ENCODE data around the gene SKI. TPM values are rescaled to one million over a fixed set of nuclear protein-coding genes. Genes with fewer than 3 reads are reported as not detected.
"Not testable (repeated sequence)": the region's sequence is repeated elsewhere in the genome, so short reads cannot be mapped to it uniquely, and the experiment has no call there.

SKI gene
- total and polyA plus RNA-seq, 2 of the 8 experiments (the other 6 are each of a cell fraction or from before 2014, with no cell fraction given) = 8.3 to 87.6 TPM

- H3K23ac ChIP-seq (ENCODE audit: insufficient read length); H3K23me2 ChIP-seq (ENCODE audit: low read depth, low read length); H3K14ac ChIP-seq (ENCODE audit: insufficient read length); H4K91ac ChIP-seq (replicated peaks; ENCODE audit: insufficient read length, low read length); H2BK20ac ChIP-seq (ENCODE audit: low read length); H3K27ac ChIP-seq (ENCODE audit: low read depth, low read length); H4K8ac ChIP-seq (ENCODE audit: extremely low read depth, insufficient read depth, low read length); H2BK12ac ChIP-seq (ENCODE audit: low read depth, low read length); H3K56ac ChIP-seq (replicated peaks; ENCODE audit: insufficient read length, low read depth, low read length); H2BK120ac ChIP-seq (replicated peaks; ENCODE audit: low read depth, low read length); POLR2A ChIA-PET (ENCODE audit: partially characterized antibody); H3K4me2 ChIP-seq (ENCODE audit: insufficient read depth in 1 of 2, low read depth in 2 of 2, low read length in 2 of 2); H2AFZ ChIP-seq (ENCODE audit: low read length); H3K4me3 ChIP-seq (ENCODE audit: extremely low read depth in 1 of 4, insufficient read depth in 2 of 4, low read depth in 3 of 4, low read length in 4 of 4); H3K79me2 ChIP-seq (ENCODE audit: control insufficient read depth in 1 of 2, insufficient read depth in 2 of 2, low read length in 2 of 2); FAIRE-seq; H2AK5ac ChIP-seq (ENCODE audit: low read depth, low read length); H2BK5ac ChIP-seq (ENCODE audit: low read depth, low read length); H3K18ac ChIP-seq (ENCODE audit: extremely low read depth, low read length); H3K36me3 ChIP-seq (ENCODE audit: control insufficient read depth in 2 of 4, insufficient read depth in 4 of 4, low read length in 3 of 4); H3K4me1 ChIP-seq (replicated peaks in 1 of 4; ENCODE audit: control insufficient read depth in 3 of 4, insufficient read depth in 4 of 4, low read length in 3 of 4); H3K9ac ChIP-seq (replicated peaks in 1 of 4; ENCODE audit: extremely low read depth in 1 of 4, low read depth in 3 of 4, low read length in 3 of 4); H3K27me3 ChIP-seq (replicated peaks in 1 of 4; ENCODE audit: control insufficient read depth in 3 of 4, extremely low read depth in 1 of 4, insufficient read depth in 3 of 4, low read length in 3 of 4); DNase-seq (ENCODE audit: low read depth in 1 of 2, low spot score in 2 of 2); H4K5ac ChIP-seq (ENCODE audit: insufficient read length, low read depth, low read length); H3K4ac ChIP-seq (replicated peaks; ENCODE audit: insufficient read length, low read depth, low read length); H4K20me1 ChIP-seq (replicated peaks in 1 of 2; ENCODE audit: control insufficient read depth in 1 of 2, insufficient read depth in 2 of 2, low read length in 2 of 2); H3K79me1 ChIP-seq (ENCODE audit: low read depth, low read length); H2BK15ac ChIP-seq (ENCODE audit: low read length): not testable (repeated sequence)
- H3K9me3 ChIP-seq (ENCODE audit: insufficient read depth in 2 of 2, low read depth in 1 of 2, low read length in 1 of 2) = peaks cover 9 to 24% of the 10 kb centered on the region in 2 experiments; a peak in 3 of 4 replicates
- 92% methylated on average over 7 of the region's 33 CpGs; no CpG with 5 or more reads in 1 of the 2 experiments for WGBS, 2 experiments (ENCODE audit: extremely low coverage in 1 of 2, insufficient coverage in 1 of 2, insufficient read length in 1 of 2, insufficient replicate concordance in 2 of 2, low coverage in 1 of 2, low lambda C conversion rate in 2 of 2, missing lambda C conversion rate in 1 of 2)
- CTCF ChIA-PET (ENCODE audit: partially characterized antibody) = interaction anchor here (1.1 kb wide), 1 partner anchor 130 kb away, joined by 5 read pairs; no protein-coding TSS in a partner anchor
These were observed 103.5 kb downstream of the SKI start for GRCh38 chr1:2331580-2331979.

All from H1 (cell line).